Upper lobe of left lung (tissue), 6 donors: ENCODE measurements around the gene PPIP5K1. TPM values are rescaled to one million over a fixed set of nuclear protein-coding genes. Genes with fewer than 3 reads are reported as not detected.

Source experiments
- ATAC-seq, 2 donors: fragments of 200-7000 bp; cut with Tn5 transposase; one replicate each; pipeline ENCODE4 v1.9.1; 2022; ENCODE audit warnings: mild to moderate bottlenecking in 2 of 2, moderate library complexity in 2 of 2; ENCODE audit not compliant: low FRiP score in 2 of 2
- DNase-seq, 2 donors: peaks; one replicate each; pipeline ENCODE4 v3.0.0-alpha.2; 2019 to 2020
- H3K27ac ChIP-seq, 4 donors: fragments of 200-600 bp; sonication (generic); one replicate each; pipeline ENCODE4 v1.5.1; 2016 to 2019
- H3K27me3 ChIP-seq, 4 donors: fragments of 200-600 bp; sonication (generic); one replicate each; pipeline ENCODE4 v1.5.1; 2017 to 2019
- H3K36me3 ChIP-seq, 4 donors: fragments of 200-600 bp; sonication (generic); one replicate each; pipeline ENCODE4 v1.5.1; 2016 to 2019
- H3K4me1 ChIP-seq, 4 donors: fragments of 200-600 bp; sonication (generic); one replicate each; pipeline ENCODE4 v1.5.1; 2018 to 2019
- H3K4me3 ChIP-seq, 4 donors: fragments of 200-600 bp; sonication (generic); one replicate each; pipeline ENCODE4 v1.5.1; 2017 to 2019; ENCODE audit warnings: mild to moderate bottlenecking in 2 of 4, moderate library complexity in 1 of 4
- H3K9me3 ChIP-seq, 4 donors: fragments of 200-600 bp; sonication (generic); one replicate each; pipeline ENCODE4 v1.5.1; 2018 to 2019
- EP300 ChIP-seq, 4 donors: sonication (generic); formaldehyde crosslinking; IDR thresholded peaks; one replicate each; pipeline ENCODE4 v1.5.1; 2017; ENCODE audit warnings: antibody characterized with exemption in 4 of 4, control low read depth in 2 of 4
- POLR2A ChIP-seq, 4 donors: fragments of 450-650 bp; IDR thresholded peaks; one replicate each; pipeline ENCODE4 v1.5.1; 2016 to 2017; ENCODE audit warnings: antibody characterized with exemption in 4 of 4, mild to moderate bottlenecking in 2 of 4
- POLR2AphosphoS5 ChIP-seq, 2 donors: sonication (generic); formaldehyde crosslinking; IDR thresholded peaks; one replicate each; pipeline ENCODE4 v1.5.1; 2017; ENCODE audit warnings: antibody characterized with exemption in 2 of 2
- WGBS, 2 donors: methylation state at CpG; one replicate each; pipeline ENCODE4 v1.1.5; 2017 to 2018; 5-methylcytosine and 5-hydroxymethylcytosine counted together
- total RNA-seq, 6 donors: library from RNA; depleted of rRNA in 4 of 6; stranded (reverse); fragments of >200 nt in 4 of 6; gene quantifications; one replicate each; pipeline versions ENCODE4 v1.1.0 to v1.2.1, GENCODE V29; 2016 to 2021
- TF ChIP-seq, protein P1 (sequence below), 6 experiments: fragments of 450-650 bp in 4 of 6; fragments of 200-600 bp in 2 of 6; sonication (generic) in 2 of 6; IDR thresholded peaks; one replicate each; pipeline ENCODE4 v1.5.1; 2016 to 2019; ENCODE audit warnings: antibody characterized with exemption in 6 of 6
- donor health status: DM: no; HTN: no; CAD: no; lungs with moderate emphysema.
- donor health status: DM: no; HTN: yes; CAD: no; lungs with severe emphysema.

Gene PPIP5K1
- total RNA-seq, 6 donors from 2014 or later, result 7.1 to 71.2 (median 30.1) TPM

DNA sequence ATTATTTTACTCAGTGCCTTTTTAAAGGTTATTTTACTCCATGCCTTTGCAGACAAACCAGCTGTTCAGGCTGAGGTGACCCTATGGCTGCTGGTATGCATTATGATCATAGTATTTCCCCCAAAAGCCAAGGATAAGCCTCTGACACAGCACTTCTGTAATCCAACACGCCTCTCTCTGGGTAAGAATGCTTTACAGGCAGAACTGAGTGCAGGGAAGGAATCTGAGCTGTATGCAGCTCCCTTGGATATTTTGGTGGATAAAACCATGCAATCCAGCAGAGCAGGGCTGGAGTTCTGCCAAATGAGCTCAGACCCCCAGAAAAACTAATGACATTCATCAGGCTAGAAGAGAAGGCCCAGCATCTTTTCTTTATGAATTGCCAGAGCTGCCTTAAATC lies 84.3 kb downstream of the PPIP5K1 start:
- Histone ChIP-seq H3K36me3 (no peaks in the 10 kb centered on the region), H3K27me3 (no peaks in the 10 kb centered on the region), H3K4me1 (peaks cover 0 to 14% (median 7%) of the 10 kb centered on the region in 4 donors), H3K27ac (no peak overlapping the region), H3K4me3 (no peak overlapping the region), H3K9me3 (no peaks in the 10 kb centered on the region)
- no peak for ATAC-seq
- no peak for DNase-seq
- TF ChIP-seq POLR2A (IDR thresholded peaks at IDR 0.05) (no peak), POLR2AphosphoS5 (IDR thresholded peaks at IDR 0.05) (no peak), EP300 (IDR thresholded peaks at IDR 0.05) (no peak)
- TF ChIP-seq, protein P1, sequence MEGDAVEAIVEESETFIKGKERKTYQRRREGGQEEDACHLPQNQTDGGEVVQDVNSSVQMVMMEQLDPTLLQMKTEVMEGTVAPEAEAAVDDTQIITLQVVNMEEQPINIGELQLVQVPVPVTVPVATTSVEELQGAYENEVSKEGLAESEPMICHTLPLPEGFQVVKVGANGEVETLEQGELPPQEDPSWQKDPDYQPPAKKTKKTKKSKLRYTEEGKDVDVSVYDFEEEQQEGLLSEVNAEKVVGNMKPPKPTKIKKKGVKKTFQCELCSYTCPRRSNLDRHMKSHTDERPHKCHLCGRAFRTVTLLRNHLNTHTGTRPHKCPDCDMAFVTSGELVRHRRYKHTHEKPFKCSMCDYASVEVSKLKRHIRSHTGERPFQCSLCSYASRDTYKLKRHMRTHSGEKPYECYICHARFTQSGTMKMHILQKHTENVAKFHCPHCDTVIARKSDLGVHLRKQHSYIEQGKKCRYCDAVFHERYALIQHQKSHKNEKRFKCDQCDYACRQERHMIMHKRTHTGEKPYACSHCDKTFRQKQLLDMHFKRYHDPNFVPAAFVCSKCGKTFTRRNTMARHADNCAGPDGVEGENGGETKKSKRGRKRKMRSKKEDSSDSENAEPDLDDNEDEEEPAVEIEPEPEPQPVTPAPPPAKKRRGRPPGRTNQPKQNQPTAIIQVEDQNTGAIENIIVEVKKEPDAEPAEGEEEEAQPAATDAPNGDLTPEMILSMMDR (IDR thresholded peaks at IDR 0.05), result no peak
- WGBS, 2 donors, result 65 to 67% methylated on average over 1 of the region's 1 CpG

DNA sequence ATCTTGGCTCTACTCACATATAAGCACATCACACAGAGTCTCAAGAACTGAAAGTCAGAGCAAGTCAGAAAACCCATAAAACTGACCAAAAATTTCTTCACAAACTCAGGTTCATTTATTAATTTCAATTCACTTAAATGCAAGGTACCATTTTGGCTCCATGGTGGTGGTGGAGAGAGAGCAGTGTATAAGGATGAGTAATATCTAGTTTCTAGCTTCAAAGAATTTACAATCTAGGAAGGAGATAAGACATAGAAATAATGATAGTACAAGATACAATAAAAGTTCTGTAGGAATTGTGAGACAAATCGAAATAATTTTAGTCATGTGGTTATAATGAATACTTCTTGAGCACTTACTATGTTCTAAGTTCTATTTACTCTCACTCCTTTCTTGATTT lies 90.4 kb downstream of the PPIP5K1 start:
- Histone ChIP-seq H3K36me3 (no peaks in the 10 kb centered on the region), H3K9me3 (no peaks in the 10 kb centered on the region), H3K4me3 (no peak overlapping the region), H3K4me1 (no peaks in the 10 kb centered on the region), H3K27me3 (no peaks in the 10 kb centered on the region), H3K27ac (no peak overlapping the region)
- no peak for DNase-seq
- TF ChIP-seq POLR2AphosphoS5 (IDR thresholded peaks at IDR 0.05), result no peak
- TF ChIP-seq, protein P1 (IDR thresholded peaks at IDR 0.05), result no peak
- no peak for TF ChIP-seq EP300 (IDR thresholded peaks at IDR 0.05)
- no peak for TF ChIP-seq POLR2A (IDR thresholded peaks at IDR 0.05)
- no peak for ATAC-seq
- WGBS, 2 donors, result 79 to 86% methylated on average over 1 of the region's 1 CpG

DNA sequence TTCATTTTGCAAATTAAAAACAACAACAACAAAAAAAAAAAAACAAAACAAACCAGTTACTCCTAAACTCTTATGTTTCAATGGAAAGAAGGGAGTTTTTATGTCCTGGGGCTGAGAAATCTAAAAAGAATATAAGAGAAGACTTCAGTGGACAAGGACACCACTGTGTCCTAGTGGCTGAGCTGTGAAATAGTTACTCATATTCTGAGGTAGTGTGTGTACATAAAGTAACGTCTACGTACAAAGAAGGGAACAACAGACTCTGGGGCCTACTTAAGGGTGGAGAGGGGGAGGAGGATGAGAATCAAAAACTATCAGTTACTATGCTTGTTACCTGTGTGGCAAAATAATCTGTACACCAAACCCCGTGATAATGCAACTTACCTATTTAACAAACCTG lies 91.0 kb downstream of the PPIP5K1 start:
- no peaks in the 10 kb centered on the region for H3K9me3 ChIP-seq
- no peak overlapping the region for H3K4me3 ChIP-seq
- WGBS, 2 donors, result 64 to 79% methylated on average over 3 of the region's 3 CpGs
- ATAC-seq (no peak), DNase-seq (no peak)
- H3K27ac ChIP-seq, result no peak overlapping the region
- no peaks in the 10 kb centered on the region for H3K4me1 ChIP-seq
- H3K27me3 ChIP-seq, result no peaks in the 10 kb centered on the region
- TF ChIP-seq POLR2A (IDR thresholded peaks at IDR 0.05) (no peak), POLR2AphosphoS5 (IDR thresholded peaks at IDR 0.05) (no peak), EP300 (IDR thresholded peaks at IDR 0.05) (no peak)
- TF ChIP-seq, protein P1 (IDR thresholded peaks at IDR 0.05), result no peak
- no peaks in the 10 kb centered on the region for H3K36me3 ChIP-seq

DNA sequence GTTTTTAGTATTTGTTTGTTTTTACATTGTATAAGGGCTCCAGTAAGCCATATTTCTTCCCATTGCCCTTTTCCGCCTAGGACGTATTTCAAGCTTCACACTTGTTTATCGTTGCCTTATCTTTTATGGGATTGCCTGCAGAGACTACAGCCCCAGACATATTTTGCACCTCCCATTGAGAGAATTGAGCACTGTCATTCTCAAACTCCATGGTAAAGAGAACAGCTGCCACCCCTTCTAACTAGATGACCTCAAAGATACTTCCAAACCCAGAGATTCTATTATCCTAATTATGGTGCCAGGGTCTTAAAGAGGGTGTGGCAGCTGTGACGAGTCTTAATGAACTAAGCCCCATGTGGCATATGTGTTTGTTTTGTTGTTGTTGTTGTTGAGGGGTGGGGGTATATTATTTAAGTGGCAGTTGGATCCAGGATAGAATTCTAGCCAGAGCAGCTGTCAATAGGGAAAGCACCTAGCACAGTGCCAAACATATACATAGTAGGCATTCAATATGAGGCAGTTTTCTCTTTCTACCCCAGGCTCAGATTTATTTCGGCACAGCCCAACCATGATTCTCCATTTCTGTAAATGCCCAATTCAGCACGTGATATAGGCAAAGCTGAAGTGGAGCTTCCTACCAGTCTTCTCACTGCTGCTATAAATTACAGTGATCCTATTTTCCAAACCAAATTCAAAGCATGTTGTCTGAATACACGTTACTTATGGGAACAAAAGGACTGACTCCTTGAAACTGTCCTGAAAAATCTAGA lies 96.1 kb downstream of the PPIP5K1 start:
- Histone ChIP-seq H3K9me3 (no peaks in the 10 kb centered on the region), H3K27ac (peak overlapping the region; percentile 75 to 89 (median 80)), H3K27me3 (no peaks in the 10 kb centered on the region), H3K4me3 (peak overlapping the region in 3 of 4 donors; percentile 73 to 96 (median 95)), H3K36me3 (peaks cover 0 to under 1% (median 0%) of the 10 kb centered on the region in 4 donors), H3K4me1 (peaks cover 4 to 23% (median 6%) of the 10 kb centered on the region in 4 donors)
- no peak for DNase-seq
- TF ChIP-seq POLR2AphosphoS5 (IDR thresholded peaks at IDR 0.05) (no peak), EP300 (IDR thresholded peaks at IDR 0.05) (no peak), POLR2A (IDR thresholded peaks at IDR 0.05) (no peak)
- TF ChIP-seq, protein P1 (IDR thresholded peaks at IDR 0.05), result no peak
- 69 to 78% methylated on average over 7 of the region's 7 CpGs for WGBS, 2 donors
- ATAC-seq, result no peak
